HepG2 (cell line): Measurements from ENCODE around the gene ZNF511. TPM values are rescaled to one million over a fixed set of nuclear protein-coding genes. Genes with fewer than 3 reads are reported as not detected.

ENCODE experiments used
- ATAC-seq: fragments of 200-7000 bp; cut with Tn5 transposase; 3 replicates; pipeline ENCODE4 v1.9.1; 2020; ENCODE audit warnings: mild to moderate bottlenecking, moderate library complexity
- BruUV-seq: library from RNA; stranded (reverse); fragments of 400-500 nt; replicated peaks from 2 replicates; lab custom pipeline; 2021; lab: Mats Ljungman, UMichigan
- CTCF ChIA-PET: fragments of 300-600 bp; formaldehyde crosslinking; extraction: SDS; loops from one replicate; lab custom pipeline; 2021; ENCODE audit warnings: low total read pairs, inconsistent platforms, low intra/inter-chr PET ratio; lab: Yijun Ruan, JAX
- POLR2A ChIA-PET: fragments of 350-600 bp; sonication (Branson Sonifier 250); formaldehyde crosslinking; loops from one replicate; lab custom pipeline; 2020; ENCODE audit warnings: antibody characterized with exemption, inconsistent platforms; lab: Yijun Ruan, JAX
- DNase-seq: peaks from one replicate; pipeline ENCODE4 v3.0.0-alpha.2; 2015; ENCODE audit warnings: low spot score
- FAIRE-seq: peaks from 3 replicates; lab custom pipeline; 2011; peaks lifted over from hg19 to GRCh38; lab: Jason Lieb, UNC
- H2AFZ ChIP-seq: one replicate; pipeline ENCODE4 v1.6.1; 2011; ENCODE audit warnings: low read length, inconsistent platforms
- H3K27ac ChIP-seq: fragments of 300-600 bp; 3 replicates; pipeline ENCODE4 v1.8.0; 2011; ENCODE audit warnings: mixed run types, mild to moderate bottlenecking, mixed read lengths, low read length, inconsistent platforms; ENCODE audit not compliant: insufficient read depth; ENCODE audit errors: extremely low read length
- H3K27me3 ChIP-seq, 2 experiments: fragments of 200-600 bp in 1 of 2; 2 replicates in 1 of 2; 3 replicates in 1 of 2; pipeline versions ENCODE4 v1.6.0 to v1.8.0; 2011; ENCODE audit warnings: low read length in 2 of 2, mild to moderate bottlenecking in 2 of 2, moderate library complexity in 2 of 2, inconsistent platforms in 1 of 2; ENCODE audit not compliant: insufficient read depth in 2 of 2, control insufficient read depth in 1 of 2
- H3K36me3 ChIP-seq, 2 experiments: fragments of 200-600 bp in 1 of 2; replicated peaks in 1 of 2; 2 replicates in 1 of 2; 3 replicates in 1 of 2; pipeline versions ENCODE4 v1.5.1 to v1.8.0; 2011; ENCODE audit warnings: low read length in 2 of 2, inconsistent platforms in 1 of 2; ENCODE audit not compliant: insufficient read depth in 2 of 2, control insufficient read depth in 1 of 2
- H3K4me1 ChIP-seq: 2 replicates; pipeline ENCODE4 v1.5.1; 2012; ENCODE audit warnings: low read length, inconsistent platforms; ENCODE audit not compliant: insufficient read depth
- H3K4me2 ChIP-seq: 2 replicates; pipeline ENCODE4 v1.6.0; 2011; ENCODE audit warnings: low read depth, low read length, inconsistent platforms
- H3K4me3 ChIP-seq, 3 experiments: fragments of 200-600 bp in 1 of 3; sonication (generic), shearing (Covaris generic) in 1 of 3; replicated peaks in 1 of 3; 2 replicates each; pipeline ENCODE4 v1.5.1; 2011 to 2016; ENCODE audit warnings: low read length in 3 of 3, inconsistent platforms in 2 of 3, low read depth in 2 of 3, mild to moderate bottlenecking in 2 of 3, control low read depth in 1 of 3, mixed read lengths in 1 of 3; ENCODE audit not compliant: insufficient read depth in 1 of 3
- H3K79me2 ChIP-seq: one replicate; pipeline ENCODE4 v1.6.1; 2011; ENCODE audit warnings: low read length, inconsistent platforms; ENCODE audit not compliant: insufficient read depth
- H3K9ac ChIP-seq: 2 replicates; pipeline ENCODE4 v1.6.0; 2011; ENCODE audit warnings: mild to moderate bottlenecking, low read depth, low read length, inconsistent platforms; ENCODE audit not compliant: insufficient read depth
- H3K9me3 ChIP-seq: 2 replicates; pipeline ENCODE4 v1.5.1; 2012; ENCODE audit warnings: mild to moderate bottlenecking, low read length
- H4K20me1 ChIP-seq: 2 replicates; pipeline ENCODE4 v1.6.0; 2011; ENCODE audit warnings: inconsistent platforms, mild to moderate bottlenecking, low read length, moderate library complexity; ENCODE audit not compliant: insufficient read depth
- BORCS8-MEF2B ChIP-seq: sonication (generic); formaldehyde crosslinking; IDR thresholded peaks from 2 replicates; pipeline ENCODE4 v1.8.0; 2022; ENCODE audit warnings: mild to moderate bottlenecking, missing genetic modification reagents
- KDM5A ChIP-seq: fragments of 200-600 bp; sonication (generic); IDR thresholded peaks from 2 replicates; pipeline ENCODE4 v1.7.0; 2018; ENCODE audit warnings: antibody characterized with exemption, mild to moderate bottlenecking, low read length, borderline replicate concordance
- MEIS1 ChIP-seq: sonication (generic); formaldehyde crosslinking; IDR thresholded peaks from 2 replicates; pipeline ENCODE4 v1.9.0; 2021; ENCODE audit warnings: mild to moderate bottlenecking, missing genetic modification reagents, moderate library complexity, borderline replicate concordance
- MYNN ChIP-seq: sonication (generic); formaldehyde crosslinking; IDR thresholded peaks from 2 replicates; pipeline ENCODE4 v1.4.0; 2020; ENCODE audit warnings: mild to moderate bottlenecking, low read depth, missing genetic modification reagents
- NBN ChIP-seq: fragments of 450-650 bp; conservative IDR thresholded peaks from 2 replicates; pipeline ENCODE4 v1.6.1; 2017
- NCOR1 ChIP-seq: fragments of 200-600 bp; sonication (generic); IDR thresholded peaks from 2 replicates; pipeline ENCODE4 v1.7.0; 2017; ENCODE audit warnings: antibody characterized with exemption, low read length, borderline replicate concordance
- PAX8 ChIP-seq: sonication (generic); formaldehyde crosslinking; IDR thresholded peaks from 2 replicates; pipeline ENCODE4 v1.8.0; 2022; ENCODE audit warnings: mild to moderate bottlenecking, missing genetic modification reagents, borderline replicate concordance
- PHF20 ChIP-seq: sonication (generic); formaldehyde crosslinking; IDR thresholded peaks from 2 replicates; pipeline ENCODE4 v1.5.0; 2020; ENCODE audit warnings: mild to moderate bottlenecking, missing genetic modification reagents
- RAD51 ChIP-seq: fragments of 450-650 bp; IDR thresholded peaks from 2 replicates; pipeline ENCODE4 v1.6.1; 2016; ENCODE audit warnings: borderline replicate concordance
- RBM39 ChIP-seq: fragments of 200-400 bp; formaldehyde crosslinking; IDR thresholded peaks from one replicate; pipeline ENCODE4 v1.6.1; 2018; ENCODE audit warnings: antibody characterized with exemption, mild to moderate bottlenecking, low read depth, low read length; ENCODE audit not compliant: poor library complexity, severe bottlenecking
- SATB2 ChIP-seq: sonication (generic); formaldehyde crosslinking; IDR thresholded peaks from 2 replicates; pipeline ENCODE4 v1.5.0; 2020; ENCODE audit warnings: missing genetic modification reagents
- SKI ChIP-seq: fragments of 450-650 bp; IDR thresholded peaks from one replicate; pipeline ENCODE4 v1.6.1; 2018; ENCODE audit warnings: mild to moderate bottlenecking; ENCODE audit not compliant: partially characterized antibody
- SP140L ChIP-seq: sonication (generic); formaldehyde crosslinking; IDR thresholded peaks from 2 replicates; pipeline ENCODE4 v1.4.0; 2020; ENCODE audit warnings: missing genetic modification reagents, borderline replicate concordance
- U2AF1 ChIP-seq: fragments of 200-400 bp; formaldehyde crosslinking; optimal IDR thresholded peaks from 2 replicates; pipeline ENCODE3; 2017; ENCODE audit warnings: mild to moderate bottlenecking, low read depth, low read length
- ZMAT5 ChIP-seq: sonication (generic); formaldehyde crosslinking; IDR thresholded peaks from 2 replicates; pipeline ENCODE4 v1.5.0; 2020; ENCODE audit warnings: mild to moderate bottlenecking, low read depth, missing genetic modification reagents, borderline replicate concordance
- ZNF274 ChIP-seq: sonication (generic); formaldehyde crosslinking; IDR thresholded peaks from 2 replicates; pipeline ENCODE4 v1.5.1; 2020; ENCODE audit warnings: mild to moderate bottlenecking, missing genetic modification reagents
- ZNF615 ChIP-seq: sonication (generic); formaldehyde crosslinking; IDR thresholded peaks from 2 replicates; pipeline ENCODE4 v1.5.0; 2020; ENCODE audit warnings: mild to moderate bottlenecking, missing genetic modification reagents, borderline replicate concordance
- ZNF878 ChIP-seq: sonication (generic); formaldehyde crosslinking; IDR thresholded peaks from 2 replicates; pipeline ENCODE4 v1.8.1; 2023; ENCODE audit warnings: mild to moderate bottlenecking, missing genetic modification reagents, moderate library complexity
- ZSCAN22 ChIP-seq: sonication (generic); formaldehyde crosslinking; IDR thresholded peaks from 2 replicates; pipeline ENCODE4 v1.4.0; 2020; ENCODE audit warnings: mild to moderate bottlenecking, missing genetic modification reagents
- WGBS: methylation state at CpG from one replicate; pipeline ENCODE4 v1.1.6; 2017; ENCODE audit warnings: low lambda C conversion rate; 5-methylcytosine and 5-hydroxymethylcytosine counted together
- in situ Hi-C: cut with HindIII; loops from 2 replicates; pipeline ENCODE4 v1.10.0; 2017; ENCODE audit warnings: low pct_unique_long_range_greater_than_20kb; ENCODE audit not compliant: extremely low pct_ligation_motif_present
- intact Hi-C: fragments of 100-400 bp; cut with micrococcal nuclease; formaldehyde crosslinking; loops from one replicate; pipeline ENCODE4 v1.10.0; 2022; ENCODE audit not compliant: unreplicated experiment
- polyA plus RNA-seq, 8 experiments: library from polyadenylated mRNA; depleted of rRNA in 3 of 8; stranded (reverse) in 7 of 8; unstranded in 1 of 8; fragments of >200 nt; fragmentation: Illumina TruSeq in 4 of 8; extraction: Trizol in 4 of 8; gene quantifications; 2 replicates each; pipeline versions ENCODE4 v1.2.1 to v1.2.3, GENCODE V29; 2011 to 2016; ENCODE audit warnings: low read depth in 4 of 8, missing spikeins in 1 of 8, mixed read lengths in 1 of 8; ENCODE audit not compliant: insufficient read depth in 1 of 8
- total RNA-seq, 5 experiments: library from RNA; depleted of rRNA; stranded (reverse); fragments of >200 nt; fragmentation: Illumina TruSeq; extraction: Trizol; gene quantifications; 2 replicates each; pipeline ENCODE4 v1.2.3, GENCODE V29; 2016; ENCODE audit warnings: low read depth in 1 of 5
- TF ChIP-seq, protein P1 (sequence below): sonication (generic); formaldehyde crosslinking; IDR thresholded peaks from 2 replicates; pipeline ENCODE4 v1.4.0; 2020; ENCODE audit warnings: mild to moderate bottlenecking, missing genetic modification reagents, borderline replicate concordance

The ZNF511 gene
- total and polyA plus RNA-seq, 2 of the 13 experiments (the other 11 are each of a cell fraction or from before 2014, with no cell fraction given): 35.6 to 66.4 TPM

DNA sequence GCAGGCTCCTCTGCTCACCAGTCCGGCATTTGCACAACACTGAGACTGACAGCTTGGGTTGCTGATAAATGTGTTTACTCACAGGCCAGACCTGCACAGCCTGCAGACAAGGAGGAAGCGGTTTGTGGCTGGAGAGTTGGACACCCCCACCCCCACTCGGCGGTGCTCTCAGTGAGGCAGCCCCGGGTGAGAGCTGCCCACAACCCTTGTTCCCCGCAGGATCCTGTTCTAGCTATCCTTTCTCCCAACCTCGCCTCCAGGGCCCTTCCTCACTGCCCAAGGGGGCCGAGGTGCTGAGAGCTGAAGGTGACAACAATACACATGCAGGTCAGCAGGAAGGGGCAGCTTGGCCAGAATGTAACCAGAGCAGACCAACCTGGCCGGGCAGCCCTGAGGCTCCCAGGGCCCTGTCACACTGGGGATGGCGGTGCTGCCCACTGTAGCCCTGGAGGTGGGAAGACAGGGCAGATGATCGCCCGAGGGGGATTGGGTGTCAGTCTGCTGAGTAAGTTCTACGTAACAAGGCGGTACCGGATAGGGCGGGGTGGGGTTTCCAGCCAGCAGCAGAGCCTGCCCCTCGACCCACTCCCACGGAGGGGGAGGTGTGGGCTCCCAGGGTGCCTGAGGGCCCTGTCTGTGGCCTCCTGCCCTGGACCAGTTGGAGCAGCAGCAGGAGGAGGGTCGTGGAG lies 30.0 kb upstream of the ZNF511 start:
- DNase-seq (peak; percentile 72), ATAC-seq (peak; percentile 76), FAIRE-seq (peak; percentile 72)
- peaks cover 23% of the 10 kb centered on the region for H3K4me1 ChIP-seq
- no peak overlapping the region for H3K9ac ChIP-seq
- POLR2A ChIA-PET: interaction anchor here (0.7 to 1.2 kb wide), 2 partner anchors 21 to 242 kb away, joined by 3 to 6 read pairs; no protein-coding TSS in a partner anchor
- peaks cover 0 to 21% of the 10 kb centered on the region in 2 experiments; a peak in 3 of 5 replicates for H3K27me3 ChIP-seq
- 0 out of 6 replicates have a peak overlapping the region, but pooled peaks of 1 of the 3 experiments have one; percentile 48 for H3K4me3 ChIP-seq
- no peak overlapping the region for H3K27ac ChIP-seq
- peak overlapping the region; percentile 60 for H3K4me2 ChIP-seq
- 46% methylated on average over 12 of the region's 19 CpGs for WGBS
- CTCF ChIA-PET: no interaction called here
- H3K36me3 ChIP-seq: peaks cover 16 to 25% of the 10 kb centered on the region in 2 experiments; a peak in 4 of 5 replicates
- peaks cover 7% of the 10 kb centered on the region; the same call in 1 of the 2 replicates for H4K20me1 ChIP-seq
- in situ Hi-C loops (no loop called here), intact Hi-C loops (no loop called here)
- no peaks in the 10 kb centered on the region for H3K9me3 ChIP-seq
- BruUV-seq: no TSS peak
- H2AFZ ChIP-seq: no peak overlapping the region
- no peaks in the 10 kb centered on the region for H3K79me2 ChIP-seq
- TF ChIP-seq NBN (no peak), ZMAT5 (CRISPR knock-in tag) (no peak), ZNF878 (CRISPR knock-in tag) (no peak), PAX8 (CRISPR knock-in tag) (no peak), U2AF1 (no peak), SP140L (CRISPR knock-in tag) (no peak), BORCS8-MEF2B (CRISPR knock-in tag) (no peak), MEIS1 (CRISPR knock-in tag) (peak; percentile 86; the same call in 1 of the 2 replicates), NCOR1 (no peak), MYNN (CRISPR knock-in tag) (no peak), RAD51 (no peak), ZSCAN22 (no peak), ZNF274 (CRISPR knock-in tag) (no peak), ZNF615 (CRISPR knock-in tag) (no peak), KDM5A (no peak), RBM39 (no peak), PHF20 (CRISPR knock-in tag) (no peak), SKI (peak; percentile 69), SATB2 (CRISPR knock-in tag) (no peak)
- TF ChIP-seq, protein P1, sequence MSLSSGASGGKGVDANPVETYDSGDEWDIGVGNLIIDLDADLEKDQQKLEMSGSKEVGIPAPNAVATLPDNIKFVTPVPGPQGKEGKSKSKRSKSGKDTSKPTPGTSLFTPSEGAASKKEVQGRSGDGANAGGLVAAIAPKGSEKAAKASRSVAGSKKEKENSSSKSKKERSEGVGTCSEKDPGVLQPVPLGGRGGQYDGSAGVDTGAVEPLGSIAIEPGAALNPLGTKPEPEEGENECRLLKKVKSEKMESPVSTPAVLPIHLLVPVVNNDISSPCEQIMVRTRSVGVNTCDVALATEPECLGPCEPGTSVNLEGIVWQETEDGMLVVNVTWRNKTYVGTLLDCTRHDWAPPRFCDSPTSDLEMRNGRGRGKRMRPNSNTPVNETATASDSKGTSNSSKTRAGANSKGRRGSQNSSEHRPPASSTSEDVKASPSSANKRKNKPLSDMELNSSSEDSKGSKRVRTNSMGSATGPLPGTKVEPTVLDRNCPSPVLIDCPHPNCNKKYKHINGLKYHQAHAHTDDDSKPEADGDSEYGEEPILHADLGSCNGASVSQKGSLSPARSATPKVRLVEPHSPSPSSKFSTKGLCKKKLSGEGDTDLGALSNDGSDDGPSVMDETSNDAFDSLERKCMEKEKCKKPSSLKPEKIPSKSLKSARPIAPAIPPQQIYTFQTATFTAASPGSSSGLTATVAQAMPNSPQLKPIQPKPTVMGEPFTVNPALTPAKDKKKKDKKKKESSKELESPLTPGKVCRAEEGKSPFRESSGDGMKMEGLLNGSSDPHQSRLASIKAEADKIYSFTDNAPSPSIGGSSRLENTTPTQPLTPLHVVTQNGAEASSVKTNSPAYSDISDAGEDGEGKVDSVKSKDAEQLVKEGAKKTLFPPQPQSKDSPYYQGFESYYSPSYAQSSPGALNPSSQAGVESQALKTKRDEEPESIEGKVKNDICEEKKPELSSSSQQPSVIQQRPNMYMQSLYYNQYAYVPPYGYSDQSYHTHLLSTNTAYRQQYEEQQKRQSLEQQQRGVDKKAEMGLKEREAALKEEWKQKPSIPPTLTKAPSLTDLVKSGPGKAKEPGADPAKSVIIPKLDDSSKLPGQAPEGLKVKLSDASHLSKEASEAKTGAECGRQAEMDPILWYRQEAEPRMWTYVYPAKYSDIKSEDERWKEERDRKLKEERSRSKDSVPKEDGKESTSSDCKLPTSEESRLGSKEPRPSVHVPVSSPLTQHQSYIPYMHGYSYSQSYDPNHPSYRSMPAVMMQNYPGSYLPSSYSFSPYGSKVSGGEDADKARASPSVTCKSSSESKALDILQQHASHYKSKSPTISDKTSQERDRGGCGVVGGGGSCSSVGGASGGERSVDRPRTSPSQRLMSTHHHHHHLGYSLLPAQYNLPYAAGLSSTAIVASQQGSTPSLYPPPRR (CRISPR knock-in tag): no peak
